Ureter (tissue), 1 donor: ENCODE results near the gene CPN2. TPM values are rescaled to one million over a fixed set of nuclear protein-coding genes. Genes with fewer than 3 reads are reported as not detected.

Experiments used
- DNase-seq: peaks from one replicate; pipeline ENCODE4 v3.0.0-alpha.2; 2020; ENCODE audit warnings: low spot score
- total RNA-seq: library from RNA; stranded (reverse); gene quantifications from one replicate; pipeline ENCODE4 v1.2.4, GENCODE V29; 2023
- donor health status: DM: yes; HTN: yes; CAD: no.

The CPN2 gene
- total RNA-seq, 1 donor from 2014 or later: not detected

DNA sequence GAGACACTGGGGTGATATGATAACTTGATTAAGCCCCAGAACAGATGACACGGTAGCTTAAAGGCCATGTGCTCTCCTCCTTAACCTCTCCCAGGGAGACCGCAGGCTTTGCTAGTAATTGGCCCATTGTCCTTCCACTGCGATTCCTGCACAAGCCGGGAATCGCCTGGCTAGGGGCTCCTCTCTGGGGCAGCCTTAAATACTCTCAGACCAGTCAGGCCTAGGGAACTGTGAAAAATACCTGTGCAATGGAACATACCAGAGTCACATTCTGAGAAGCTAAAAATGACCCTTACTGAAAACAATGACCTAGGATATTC is 56.3 kb downstream of the CPN2 start:
- no peak for DNase-seq

DNA sequence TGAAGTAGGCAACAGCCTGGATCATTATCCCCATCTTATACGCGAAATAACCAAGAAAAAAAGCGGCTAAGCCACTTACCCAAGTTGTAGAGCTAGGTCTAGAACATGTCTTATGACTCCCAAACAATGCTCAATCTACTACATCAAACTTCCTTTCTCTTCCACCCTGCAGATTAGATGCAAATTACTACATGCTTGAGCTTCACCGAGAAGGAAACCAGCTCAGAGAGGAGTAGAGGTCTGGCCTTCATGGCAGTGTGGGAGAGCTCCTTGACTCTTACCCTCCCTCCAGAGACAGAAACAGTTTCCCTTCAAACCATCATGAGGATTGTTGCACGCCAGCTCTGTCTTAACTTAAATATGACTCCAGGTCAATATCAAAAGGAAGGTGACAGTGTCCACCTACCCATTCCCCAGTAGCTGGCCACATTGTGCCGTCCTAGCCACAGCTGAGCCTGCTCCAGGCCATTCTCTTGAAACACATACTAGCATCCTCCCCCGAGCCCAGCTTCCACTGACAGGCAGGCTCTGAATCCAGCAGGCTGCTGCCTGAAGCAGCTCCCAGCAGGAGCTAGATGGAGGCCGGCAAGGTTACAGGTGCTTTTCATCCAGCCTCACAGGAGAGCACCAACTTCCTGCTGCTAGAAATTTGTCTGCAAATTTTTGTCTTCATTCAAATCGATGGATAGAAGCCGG is 56.8 kb downstream of the CPN2 start:
- no peak for DNase-seq

DNA sequence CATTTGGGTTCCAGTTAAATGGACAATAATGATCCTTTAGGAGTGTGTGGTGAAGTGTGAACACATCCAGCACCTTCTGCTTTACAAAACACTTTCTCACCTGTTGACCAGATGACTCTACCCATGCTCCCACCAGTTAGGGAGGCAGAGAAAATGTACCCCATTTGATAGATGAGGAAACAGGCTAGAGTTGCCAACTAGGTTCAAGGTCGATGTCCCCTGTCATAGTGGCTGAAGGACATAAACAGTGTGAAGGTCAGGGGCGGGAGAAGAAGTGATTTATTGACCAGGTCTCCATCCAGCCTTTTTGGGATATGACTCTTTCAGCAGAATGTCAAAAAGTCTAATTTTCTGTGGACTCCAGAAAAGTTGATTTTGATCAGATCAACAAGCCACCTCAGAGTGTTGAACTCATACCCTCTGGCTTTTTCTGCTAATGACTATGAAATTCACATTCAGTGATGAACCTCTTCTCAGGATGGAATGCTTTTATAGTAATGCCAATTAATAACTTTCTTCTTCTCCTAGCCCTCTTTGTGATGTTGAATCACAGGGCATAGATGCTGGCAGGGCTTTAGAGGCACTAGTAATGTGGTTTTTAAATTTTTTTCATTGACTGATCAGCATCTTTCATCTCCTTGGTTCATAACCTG is 57.5 kb downstream of the CPN2 start:
- no peak for DNase-seq

DNA sequence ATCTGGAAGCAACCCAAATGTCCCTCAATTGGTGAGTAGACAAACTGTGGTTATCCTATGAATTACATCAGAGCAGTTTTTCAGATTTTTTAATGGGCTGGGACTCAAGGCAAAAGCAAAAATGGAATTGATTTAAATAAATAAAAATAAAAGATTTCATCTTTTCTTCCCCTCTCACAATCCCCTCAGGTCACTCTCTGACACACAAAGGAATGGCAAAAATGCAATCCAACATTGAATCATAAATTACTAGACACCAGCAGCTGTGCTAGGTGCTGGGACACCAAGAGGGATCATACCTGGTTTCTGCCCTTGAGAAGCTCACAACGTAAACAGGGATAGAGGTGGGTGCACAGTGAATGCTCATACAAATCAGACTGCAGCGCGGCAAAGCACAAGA is 58.8 kb downstream of the CPN2 start:
- no peak for DNase-seq

Other genes with a start within 250 kb of the CPN2 start
- gene HES1, start 215.2 kb downstream of the CPN2 start, total RNA-seq: 230 TPM
- gene LRRC15, start 18.4 kb upstream of the CPN2 start, total RNA-seq: 0.29 TPM
- gene GP5, start 47.9 kb upstream of the CPN2 start, total RNA-seq: 0.21 TPM
- gene ATP13A3, start 135.7 kb upstream of the CPN2 start, total RNA-seq: 68.5 TPM